KOPT-K1 (cell line): ENCODE data around the gene ENPP1.

Source experiments
- H3K27ac ChIP-seq: fragments of 200-600 bp; sonication (generic); 2 replicates; pipeline ENCODE4 v1.5.1; 2016; ENCODE audit warnings: antibody characterized with exemption, mild to moderate bottlenecking, low read depth, low read length; ENCODE audit not compliant: poor library complexity, severe bottlenecking
- H3K36me3 ChIP-seq: fragments of 200-600 bp; sonication (generic); 2 replicates; pipeline ENCODE4 v1.5.1; 2017; ENCODE audit warnings: antibody characterized with exemption, mild to moderate bottlenecking, low read length, moderate library complexity; ENCODE audit not compliant: insufficient read depth
- H3K9me3 ChIP-seq: fragments of 200-600 bp; sonication (generic); 2 replicates; pipeline ENCODE4 v1.5.1; 2017; ENCODE audit warnings: antibody characterized with exemption, low read length, mild to moderate bottlenecking; ENCODE audit not compliant: insufficient read depth, poor library complexity, severe bottlenecking

ENPP1 gene

DNA sequence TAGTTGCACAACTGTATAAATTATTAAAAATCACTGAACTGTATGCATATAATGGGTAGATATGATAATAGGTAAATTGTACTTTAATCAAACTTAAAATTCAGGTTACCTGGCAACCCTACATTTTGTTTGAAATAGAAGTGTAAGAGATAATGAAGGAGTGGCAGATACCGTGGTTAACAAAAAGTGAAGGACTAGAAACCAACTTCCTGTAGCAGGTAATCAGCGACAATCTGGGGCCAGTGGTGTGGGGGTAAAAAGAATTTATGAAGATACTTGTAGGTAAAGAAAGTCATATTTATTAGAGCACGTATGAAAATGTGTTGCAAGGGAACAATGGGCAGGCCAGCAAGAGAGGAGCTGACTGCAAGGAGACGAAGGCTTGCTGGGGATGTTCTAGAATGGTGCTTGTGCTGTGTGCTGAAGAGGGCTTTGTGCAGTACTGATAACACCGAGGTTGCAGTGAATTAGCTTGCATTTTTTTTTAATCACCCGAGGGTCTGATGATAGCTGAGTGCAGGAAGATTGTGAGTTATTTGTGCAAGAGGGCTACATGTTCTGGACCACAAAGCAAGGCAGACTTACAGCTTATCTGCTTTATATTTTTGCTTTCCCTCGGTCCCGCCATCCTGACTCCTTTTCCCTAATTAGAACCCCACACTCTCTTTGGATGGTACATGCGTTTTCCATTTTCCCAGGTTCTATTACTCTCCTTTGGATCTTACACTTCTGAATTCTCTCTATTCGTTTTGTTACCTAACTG lies 4.6 kb upstream of the ENPP1 start:
- no peak overlapping the region for H3K27ac ChIP-seq
- no peaks in the 10 kb centered on the region for H3K9me3 ChIP-seq
- no peaks in the 10 kb centered on the region for H3K36me3 ChIP-seq

- no peaks in the 10 kb centered on the region for H3K36me3 ChIP-seq
- H3K9me3 ChIP-seq = no peaks in the 10 kb centered on the region
- H3K27ac ChIP-seq = no peak overlapping the region
Observed at GRCh38 chr6:131804131-131804530, 3.7 kb upstream of the ENPP1 start.

DNA sequence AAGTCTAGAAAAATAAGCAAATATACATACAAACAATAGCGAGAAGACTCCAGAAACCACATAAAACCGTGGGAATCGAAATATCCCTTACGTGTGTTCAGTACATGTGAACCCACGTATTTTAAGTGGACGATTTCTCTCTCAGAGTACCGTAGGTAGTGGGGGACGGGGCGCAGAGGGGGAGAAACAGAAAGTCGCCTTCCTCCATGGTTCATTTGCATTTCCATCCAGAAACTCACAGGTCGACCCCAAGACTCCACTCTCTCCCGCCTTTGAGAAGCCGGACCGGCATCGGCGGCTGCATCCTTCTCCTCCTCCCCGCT lies 538 bp upstream of the ENPP1 start:
- H3K27ac ChIP-seq = no peak overlapping the region
- no peaks in the 10 kb centered on the region for H3K36me3 ChIP-seq
- no peaks in the 10 kb centered on the region for H3K9me3 ChIP-seq

GRCh38 chr6:131808460-131809269 lies 845 bp downstream of the ENPP1 start:
- H3K9me3 ChIP-seq = no peaks in the 10 kb centered on the region
- no peaks in the 10 kb centered on the region for H3K36me3 ChIP-seq
- no peak overlapping the region for H3K27ac ChIP-seq

DNA sequence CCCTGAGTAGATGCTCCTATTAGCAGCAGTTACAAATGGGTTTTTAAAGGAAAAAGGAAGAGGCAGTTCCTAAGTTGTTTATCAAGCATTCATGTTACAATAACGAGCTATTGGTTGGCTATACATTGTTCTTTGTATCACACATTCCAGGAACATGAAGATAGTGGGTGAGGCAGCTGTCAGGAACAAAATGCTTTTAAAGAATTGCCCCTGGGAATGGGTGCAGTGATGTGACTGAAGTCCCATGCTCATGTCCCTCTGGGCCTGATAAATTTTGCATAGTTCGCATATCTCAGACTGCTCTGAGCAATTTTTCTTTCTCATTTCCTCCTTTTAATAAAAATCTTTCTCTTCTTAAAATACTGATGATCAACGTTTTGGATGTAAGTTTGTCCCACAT lies 3.7 kb downstream of the ENPP1 start:
- Histone ChIP-seq H3K27ac (no peak overlapping the region), H3K36me3 (no peaks in the 10 kb centered on the region), H3K9me3 (no peaks in the 10 kb centered on the region)

DNA sequence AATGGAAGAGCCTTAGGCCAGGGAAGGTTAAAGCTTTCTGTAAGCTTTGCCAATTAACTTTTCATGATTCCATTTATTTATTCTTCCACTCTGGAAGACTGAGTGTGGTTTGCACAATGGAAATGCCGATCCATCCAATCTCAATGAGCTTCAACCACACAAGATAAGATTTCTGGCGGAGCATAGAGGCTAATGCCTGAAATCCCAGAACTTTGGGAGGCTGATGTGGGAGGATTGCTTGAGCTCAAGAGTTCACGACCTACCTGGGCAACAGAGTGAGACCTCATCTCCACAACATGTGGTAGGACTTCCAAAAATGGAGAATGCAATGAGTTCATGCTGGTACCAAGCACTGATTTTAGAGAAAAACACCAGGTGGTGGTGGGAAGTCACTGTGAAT lies 6.2 kb downstream of the ENPP1 start:
- no peak overlapping the region for H3K27ac ChIP-seq
- H3K9me3 ChIP-seq = no peaks in the 10 kb centered on the region
- H3K36me3 ChIP-seq = no peaks in the 10 kb centered on the region

DNA sequence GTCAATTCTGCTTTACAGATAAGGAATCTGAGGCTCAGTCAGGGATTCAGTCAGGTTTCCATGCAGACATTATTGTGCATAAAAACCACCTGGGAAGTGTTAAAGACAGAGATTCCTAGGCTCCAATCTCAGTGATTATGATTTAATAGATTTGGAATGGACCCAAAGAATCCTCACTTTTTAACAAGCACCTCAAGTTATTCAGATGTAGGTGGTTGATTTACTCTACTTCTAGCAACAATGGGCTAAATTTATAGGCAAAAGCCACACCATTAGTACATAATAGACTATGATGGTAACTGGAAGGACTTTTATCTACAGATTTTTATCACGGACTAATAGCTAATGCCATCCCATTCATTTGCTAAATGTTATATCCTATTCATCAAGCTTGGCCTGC lies 9.0 kb downstream of the ENPP1 start:
- Histone ChIP-seq H3K27ac (no peak overlapping the region), H3K36me3 (no peaks in the 10 kb centered on the region), H3K9me3 (no peaks in the 10 kb centered on the region)

DNA sequence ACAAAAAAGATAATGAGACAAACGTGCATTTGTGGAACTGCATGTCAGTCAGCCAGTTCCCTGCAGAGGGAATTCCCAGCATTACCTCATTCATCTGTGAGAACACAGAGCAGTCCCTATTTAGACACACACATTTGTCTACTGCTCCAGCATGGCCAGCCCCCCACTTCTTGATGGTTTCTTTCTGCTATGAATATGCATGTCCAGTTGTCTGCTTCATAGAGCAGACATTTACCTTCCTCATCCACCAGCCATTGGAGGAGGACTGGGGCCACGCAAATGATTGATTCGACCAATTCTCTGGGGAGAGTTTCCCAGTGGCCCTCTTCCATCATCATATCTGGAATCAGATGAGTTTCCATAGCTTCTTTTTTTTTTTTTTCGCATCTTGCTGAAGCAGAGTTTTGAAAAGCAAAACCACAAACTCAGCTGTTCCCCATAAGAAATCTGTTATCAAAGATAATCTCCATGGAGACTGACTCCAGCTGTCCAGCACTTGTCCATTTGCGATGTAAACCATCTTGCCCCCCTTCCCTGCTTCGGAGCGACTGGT lies 11.8 kb downstream of the ENPP1 start:
- Histone ChIP-seq H3K27ac (no peak overlapping the region), H3K36me3 (no peaks in the 10 kb centered on the region), H3K9me3 (no peaks in the 10 kb centered on the region)

DNA sequence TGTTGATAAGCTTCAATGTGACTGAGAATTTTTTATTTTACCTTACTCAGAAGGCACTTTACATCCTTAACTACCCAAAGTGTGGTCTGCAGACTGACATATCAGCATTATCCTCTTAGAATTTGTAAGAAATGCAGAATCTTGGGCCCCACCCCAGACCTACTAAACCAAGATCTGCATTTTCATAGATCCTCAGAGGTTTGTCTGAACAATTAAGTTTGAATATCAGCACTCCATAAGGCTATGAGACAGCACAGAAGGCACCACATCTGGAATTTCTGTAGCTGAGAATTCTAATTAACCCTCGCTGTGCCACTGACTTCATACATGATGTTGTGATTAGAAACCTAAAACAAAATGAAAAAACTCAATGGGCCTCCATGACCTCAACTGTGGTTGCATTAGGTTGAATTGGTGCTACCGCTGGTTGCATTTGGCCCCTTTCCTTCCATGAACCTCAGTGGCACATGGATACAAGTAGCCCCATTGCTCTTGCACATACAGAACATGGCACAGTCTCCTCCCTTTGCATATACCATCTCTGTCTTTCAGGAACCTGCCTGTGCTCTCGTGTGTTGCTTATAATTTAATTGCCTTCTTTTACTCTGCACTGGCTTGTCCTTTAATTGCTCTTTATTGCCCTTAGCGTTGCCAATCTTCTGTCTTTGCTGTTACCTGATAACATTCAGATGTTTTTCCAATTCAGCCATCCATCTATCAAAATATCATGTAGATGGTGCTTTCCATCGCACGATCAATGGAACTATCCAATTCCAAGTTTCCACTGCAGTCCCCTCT lies 13.4 kb downstream of the ENPP1 start:
- Histone ChIP-seq H3K27ac (no peak overlapping the region), H3K9me3 (no peaks in the 10 kb centered on the region), H3K36me3 (no peaks in the 10 kb centered on the region)

DNA sequence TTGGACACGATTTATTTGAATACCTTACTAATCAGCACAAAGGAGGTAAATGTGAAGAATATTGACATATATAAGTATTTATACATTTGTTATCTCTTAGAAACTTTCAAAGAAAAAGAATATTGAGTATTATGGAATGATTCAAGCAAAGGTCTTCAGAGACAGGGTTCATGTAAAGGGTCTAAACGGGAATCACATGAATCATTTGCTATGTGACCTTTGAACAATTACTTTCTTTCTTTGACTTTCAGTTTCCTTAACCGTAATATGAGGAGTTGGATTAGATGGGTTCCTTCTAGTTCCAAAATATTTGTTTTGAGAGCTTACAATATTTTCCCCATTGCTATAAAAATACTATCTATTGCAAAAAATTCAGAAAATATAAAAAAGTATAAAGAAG lies 14.3 kb downstream of the ENPP1 start:
- Histone ChIP-seq H3K36me3 (no peaks in the 10 kb centered on the region), H3K27ac (no peak overlapping the region), H3K9me3 (no peaks in the 10 kb centered on the region)

DNA sequence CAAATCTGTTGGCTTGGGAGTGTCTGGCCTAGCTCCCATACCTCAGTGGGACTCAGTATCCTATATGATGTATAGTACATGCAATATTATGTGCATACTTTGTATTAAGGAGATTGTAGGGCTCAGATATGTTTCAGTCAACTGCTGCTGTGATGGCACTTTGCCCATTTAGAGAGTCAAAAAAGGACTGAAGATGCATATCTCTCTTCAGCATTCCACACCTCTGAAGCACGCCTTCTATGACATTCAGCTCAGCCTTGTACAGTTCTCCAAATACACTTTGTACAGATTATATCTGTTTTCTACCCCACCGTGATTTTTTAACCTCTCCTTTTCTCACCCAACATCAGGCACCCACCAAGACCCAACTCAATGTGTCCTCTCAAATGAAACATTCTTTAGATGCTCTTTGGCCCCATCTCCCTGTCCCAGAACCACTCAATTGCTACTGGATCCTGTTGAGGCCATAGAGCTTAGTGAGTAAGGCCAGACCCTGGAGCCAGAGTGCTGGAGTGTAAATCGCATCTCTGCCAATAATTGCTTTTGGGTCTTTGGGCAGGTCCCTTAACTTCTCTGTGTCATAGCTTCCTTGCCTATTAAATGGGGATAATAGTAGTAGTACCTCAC lies 15.6 kb downstream of the ENPP1 start:
- Histone ChIP-seq H3K9me3 (no peaks in the 10 kb centered on the region), H3K36me3 (no peaks in the 10 kb centered on the region), H3K27ac (no peak overlapping the region)

- Histone ChIP-seq H3K27ac (no peak overlapping the region), H3K9me3 (no peaks in the 10 kb centered on the region), H3K36me3 (no peaks in the 10 kb centered on the region)
Observed at GRCh38 chr6:131825946-131826345, 18.1 kb downstream of the ENPP1 start.

GRCh38 chr6:131828080-131828479 lies 20.3 kb downstream of the ENPP1 start:
- no peaks in the 10 kb centered on the region for H3K36me3 ChIP-seq
- no peaks in the 10 kb centered on the region for H3K9me3 ChIP-seq
- H3K27ac ChIP-seq = no peak overlapping the region

DNA sequence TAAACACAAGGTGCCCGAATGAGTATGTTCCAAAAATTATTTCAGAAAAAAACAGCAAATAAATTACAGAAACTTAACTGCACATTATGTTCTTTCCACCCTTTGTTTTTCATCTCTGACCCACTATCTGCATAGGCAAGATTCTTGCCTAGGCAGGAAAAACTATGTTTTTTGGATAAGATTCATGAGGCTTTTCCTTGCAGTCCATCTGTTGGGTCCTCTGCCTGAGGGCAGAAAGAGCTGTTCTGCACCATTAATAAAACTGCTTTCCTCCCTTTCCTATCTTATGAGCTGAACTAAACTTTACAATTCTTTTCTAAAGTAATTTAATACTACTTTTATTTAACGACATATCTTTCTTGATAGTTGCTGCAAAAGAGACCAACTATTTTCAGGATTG lies 21.1 kb downstream of the ENPP1 start:
- H3K27ac ChIP-seq = no peak overlapping the region
- H3K36me3 ChIP-seq = no peaks in the 10 kb centered on the region
- H3K9me3 ChIP-seq = no peaks in the 10 kb centered on the region

- Histone ChIP-seq H3K9me3 (no peaks in the 10 kb centered on the region), H3K27ac (no peak overlapping the region), H3K36me3 (no peaks in the 10 kb centered on the region)
Observed at GRCh38 chr6:131831392-131831791, 23.6 kb downstream of the ENPP1 start.
